8988T (cell line): ENCODE results near the gene ATP11A.

Experiments used
- DNase-seq: peaks from one replicate; pipeline ENCODE4 v3.0.0; 2011

ATP11A gene

GRCh38 chr13:112726016-112726767 is 36.4 kb downstream of the ATP11A start:
- DNase-seq = no peak

- DNase-seq = no peak
Measured at GRCh38 chr13:112727581-112727980, 37.7 kb downstream of the ATP11A start.

DNA sequence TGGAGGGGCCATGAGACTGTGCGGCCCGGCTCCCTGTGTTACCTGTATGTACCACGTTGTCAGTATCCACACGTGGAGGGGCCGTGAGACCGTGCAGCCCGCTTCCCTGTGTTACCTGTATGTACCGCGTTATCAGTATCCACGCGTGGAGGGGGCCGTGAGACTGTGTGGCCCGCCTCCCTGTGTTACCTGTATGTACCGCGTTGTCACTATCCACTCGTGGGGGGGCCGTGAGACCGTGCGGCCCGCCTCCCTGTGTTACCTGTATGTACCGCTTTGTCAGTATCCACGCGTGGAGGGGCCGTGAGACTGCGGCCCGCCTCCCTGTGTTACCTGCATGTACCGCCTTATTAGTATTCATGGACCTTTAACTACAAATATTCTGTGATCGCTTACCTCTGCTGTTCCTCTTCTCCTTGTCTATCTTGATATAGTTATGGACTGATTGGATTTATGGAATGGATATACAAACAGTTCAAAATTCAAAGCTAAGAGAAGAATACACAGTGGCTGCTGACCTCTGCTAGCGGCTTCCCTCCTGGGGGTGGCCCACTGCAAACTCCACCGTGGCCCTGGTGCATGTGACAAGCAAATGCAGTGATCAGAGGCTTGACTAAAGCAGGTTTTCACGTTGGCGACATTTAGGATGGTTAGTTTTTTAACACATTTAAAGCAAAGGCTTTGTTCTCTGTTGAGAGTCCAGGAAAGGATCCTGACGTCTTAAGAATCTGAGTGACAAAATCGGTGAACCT is 38.7 kb downstream of the ATP11A start:
- DNase-seq = no peak

GRCh38 chr13:112729408-112729807 is 39.6 kb downstream of the ATP11A start:
- no peak for DNase-seq

GRCh38 chr13:112730157-112730671 is 40.4 kb downstream of the ATP11A start:
- no peak for DNase-seq

GRCh38 chr13:112731667-112732616 is 42.1 kb downstream of the ATP11A start:
- DNase-seq = no peak

DNA sequence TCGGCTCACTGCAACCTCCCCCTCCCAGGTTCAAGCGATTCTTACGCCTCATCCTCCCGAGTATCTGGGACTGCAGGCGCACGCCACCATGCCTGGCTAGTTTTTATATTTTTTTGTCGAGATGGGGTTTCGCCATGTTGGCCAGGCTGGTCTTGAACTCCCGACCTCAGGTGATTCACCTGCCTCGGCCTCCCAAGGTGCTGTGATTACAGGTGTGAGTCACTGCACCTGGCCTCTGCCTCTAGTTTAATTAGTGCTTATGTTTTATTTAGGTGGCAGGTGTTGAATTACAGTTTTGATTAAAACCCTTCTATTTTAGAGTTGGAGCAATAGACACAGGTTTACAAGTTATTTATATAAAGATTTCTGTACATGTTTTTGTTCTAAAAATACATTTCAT is 42.8 kb downstream of the ATP11A start:
- no peak for DNase-seq

- no peak for DNase-seq
Measured at GRCh38 chr13:112733112-112733511, 43.3 kb downstream of the ATP11A start.

DNA sequence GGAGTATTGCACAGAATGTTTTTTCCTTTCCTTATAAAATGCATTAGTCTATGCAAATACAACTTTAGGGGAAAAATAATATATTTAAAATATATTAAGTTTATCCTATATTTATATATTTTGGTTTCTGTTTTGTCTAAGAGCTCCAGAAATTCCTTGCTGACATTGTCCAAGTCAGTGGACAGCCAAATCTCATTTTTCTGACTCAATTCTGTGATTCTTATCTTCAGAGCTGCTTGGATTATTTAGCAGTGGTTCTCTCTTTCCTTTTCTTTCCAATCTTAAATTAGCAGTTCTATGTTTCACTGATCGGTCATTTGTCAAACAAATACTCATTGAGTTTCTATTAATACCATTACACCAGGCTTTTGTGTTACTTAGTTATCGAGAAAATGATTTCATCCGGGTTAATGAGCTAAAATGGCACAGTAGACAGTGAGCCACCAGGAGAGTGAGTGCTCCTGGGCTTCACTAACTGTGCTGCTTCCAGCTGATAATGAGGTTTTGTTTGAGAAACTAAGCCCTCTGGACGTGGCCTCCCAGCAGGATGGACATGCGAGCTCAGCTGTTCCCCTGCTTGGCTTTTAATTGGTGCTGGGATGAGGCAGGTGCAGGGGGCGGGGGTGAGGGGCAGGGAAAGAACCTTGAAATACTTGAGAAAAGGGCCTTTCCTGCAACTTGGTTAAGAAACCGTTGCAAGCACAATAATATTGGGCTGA is 44.0 kb downstream of the ATP11A start:
- DNase-seq = no peak

GRCh38 chr13:112734696-112735547 is 45.1 kb downstream of the ATP11A start:
- no peak for DNase-seq

DNA sequence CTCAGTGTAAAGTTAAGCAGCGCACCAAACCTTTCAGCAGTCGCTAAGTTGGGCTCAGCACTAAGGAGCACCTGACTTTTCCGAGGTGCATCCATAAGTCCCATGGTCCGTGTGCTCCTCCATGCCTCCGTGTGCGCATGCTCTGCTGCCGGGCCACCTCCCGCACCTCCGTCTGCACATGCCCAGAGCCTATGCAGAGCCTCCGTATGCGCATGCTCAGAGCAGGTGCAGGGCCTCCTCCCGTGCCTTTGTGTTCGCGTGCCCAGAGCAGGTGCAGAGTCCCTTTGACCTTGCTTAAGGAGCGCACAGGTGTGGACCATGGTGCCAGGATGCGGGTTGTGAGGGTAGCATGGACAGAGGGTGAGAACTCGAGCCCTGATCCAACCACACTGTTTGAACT is 46.0 kb downstream of the ATP11A start:
- DNase-seq = no peak

- no peak for DNase-seq
Measured at GRCh38 chr13:112737294-112737693, 47.5 kb downstream of the ATP11A start.

GRCh38 chr13:112738606-112739005 is 48.8 kb downstream of the ATP11A start:
- no peak for DNase-seq

DNA sequence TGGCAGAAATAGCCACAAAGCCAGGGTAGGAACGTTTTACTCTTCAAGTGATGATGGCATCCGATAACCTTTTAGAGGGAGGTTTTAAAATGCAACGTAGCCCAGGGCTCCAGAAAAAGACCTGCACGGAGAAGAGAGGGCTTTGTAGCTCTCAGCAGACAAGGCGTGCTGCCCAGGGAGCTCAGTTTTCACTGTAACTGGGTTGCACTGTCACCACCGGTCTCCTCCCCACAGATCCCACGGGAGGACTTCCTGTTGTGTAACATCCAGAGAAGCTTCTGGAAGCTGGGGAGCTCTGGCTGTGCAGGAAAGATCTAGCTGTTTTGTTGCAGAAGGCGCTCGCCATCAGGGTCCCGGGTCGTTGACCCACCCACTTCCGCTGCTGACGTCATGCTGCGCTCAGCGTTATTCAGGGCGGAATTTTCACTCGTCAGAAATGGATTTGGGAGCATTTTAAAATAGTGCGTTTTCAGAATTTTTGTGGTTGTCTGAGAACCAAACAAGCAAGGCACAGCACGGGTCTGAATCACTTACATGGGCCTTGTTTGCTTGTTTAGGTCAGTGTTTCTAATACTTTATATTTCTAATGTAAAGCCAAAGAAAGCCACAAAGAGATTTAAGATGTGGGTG is 50.8 kb downstream of the ATP11A start:
- no peak for DNase-seq

DNA sequence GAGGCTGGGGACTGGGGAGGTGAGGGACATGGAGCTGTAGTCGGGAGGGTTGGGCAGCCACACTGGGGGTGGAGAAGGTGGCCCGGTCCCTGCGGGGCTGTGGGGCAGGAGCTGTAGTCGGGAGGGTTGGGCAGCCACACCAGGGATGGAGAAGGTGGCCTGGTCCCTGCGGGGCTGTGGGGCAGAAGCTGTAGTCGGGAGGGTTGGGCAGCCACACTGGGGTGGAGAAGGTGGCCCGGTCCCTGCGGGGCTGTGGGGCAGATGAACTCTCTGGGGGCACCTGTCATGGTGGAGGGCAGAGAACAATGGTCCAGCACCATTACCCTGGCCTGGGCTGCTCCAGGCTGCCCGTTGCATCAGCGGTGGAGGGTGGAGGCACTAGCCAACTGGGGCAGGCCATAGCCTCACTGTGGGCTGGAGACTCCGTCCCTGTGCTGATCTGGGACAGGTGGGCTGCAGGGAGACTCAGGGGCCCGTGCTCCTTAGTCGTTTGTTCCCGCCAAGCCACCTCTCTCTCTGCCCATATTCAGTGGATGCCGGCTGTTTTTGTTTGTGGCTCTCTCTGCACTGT is 51.4 kb downstream of the ATP11A start:
- no peak for DNase-seq

DNA sequence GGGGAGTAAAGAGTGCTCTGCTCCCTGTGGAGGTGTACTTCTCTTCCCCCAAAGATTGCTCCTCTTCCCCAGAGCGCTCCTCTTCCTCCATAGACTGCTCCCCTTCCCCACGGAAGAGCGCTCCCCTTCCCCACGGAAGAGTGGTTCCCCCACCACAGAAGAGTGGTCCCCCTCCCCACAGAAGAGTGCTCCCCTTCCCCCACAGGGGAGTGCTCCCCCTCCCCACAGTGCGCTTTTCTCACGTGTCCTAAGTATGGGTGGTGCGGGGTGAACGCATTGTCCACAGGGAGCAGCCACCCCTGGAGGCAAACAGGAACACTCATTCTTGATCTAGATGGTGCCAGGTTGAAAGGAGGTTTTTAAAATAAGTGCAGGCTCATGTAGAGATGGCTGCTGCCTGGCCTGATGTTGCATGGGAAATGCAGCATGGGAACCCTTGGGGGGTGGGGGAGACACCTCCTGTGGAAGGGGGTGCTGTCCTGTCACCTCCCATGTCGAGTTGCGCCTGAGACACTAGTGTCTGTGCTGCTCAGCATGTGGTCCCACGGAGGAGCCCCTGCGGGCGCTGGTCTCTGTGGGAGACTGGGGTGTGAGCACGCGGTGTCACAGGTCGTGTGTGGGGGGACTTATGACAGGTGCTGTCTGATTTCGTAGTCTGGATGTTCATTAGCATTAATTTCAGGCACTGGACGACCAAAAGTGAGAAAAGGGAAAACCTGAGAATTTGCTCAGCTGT is 52.2 kb downstream of the ATP11A start:
- no peak for DNase-seq

GRCh38 chr13:112742583-112742982 is 52.7 kb downstream of the ATP11A start:
- DNase-seq = no peak

DNA sequence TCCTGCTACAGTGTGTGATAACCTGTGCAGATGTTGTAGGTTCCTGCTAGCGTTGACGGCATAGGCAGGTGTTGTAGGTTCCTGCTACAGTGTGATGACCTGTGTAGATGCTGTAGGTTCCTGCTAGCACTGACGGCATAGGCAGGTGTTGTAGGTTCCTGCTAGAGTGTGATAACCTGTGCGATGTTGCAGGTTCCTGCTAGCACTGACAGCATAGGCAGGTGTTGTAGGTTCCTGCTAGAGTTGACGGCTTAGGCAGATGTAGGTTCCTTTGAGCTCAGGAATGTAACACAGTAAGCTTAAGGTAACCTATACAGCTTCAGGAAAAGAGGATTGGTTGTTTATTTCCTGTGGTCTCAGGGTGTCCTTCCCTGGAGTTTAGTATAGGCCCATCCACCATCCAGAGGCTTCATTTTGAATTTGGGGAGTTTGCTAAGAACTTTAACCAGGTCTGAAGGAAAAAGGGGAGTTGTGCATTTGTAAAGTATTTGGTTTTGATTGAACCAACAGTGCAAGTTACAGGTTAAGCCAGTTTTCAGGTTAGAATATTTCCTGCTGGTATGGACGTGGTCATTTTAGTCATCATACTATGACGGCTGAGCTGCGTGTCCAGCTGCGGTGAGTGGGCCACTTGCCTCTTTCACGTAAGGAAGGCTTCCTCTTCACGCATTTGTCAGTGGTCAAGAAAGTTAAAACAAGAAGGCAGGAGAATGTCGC is 53.8 kb downstream of the ATP11A start:
- no peak for DNase-seq
